ENCODE measurements around the gene PCSK5.
"Not testable (repeated sequence)": the region's sequence is repeated elsewhere in the genome, so short reads cannot be mapped to it uniquely, and the experiment has no call there.

The PCSK5 gene

DNA sequence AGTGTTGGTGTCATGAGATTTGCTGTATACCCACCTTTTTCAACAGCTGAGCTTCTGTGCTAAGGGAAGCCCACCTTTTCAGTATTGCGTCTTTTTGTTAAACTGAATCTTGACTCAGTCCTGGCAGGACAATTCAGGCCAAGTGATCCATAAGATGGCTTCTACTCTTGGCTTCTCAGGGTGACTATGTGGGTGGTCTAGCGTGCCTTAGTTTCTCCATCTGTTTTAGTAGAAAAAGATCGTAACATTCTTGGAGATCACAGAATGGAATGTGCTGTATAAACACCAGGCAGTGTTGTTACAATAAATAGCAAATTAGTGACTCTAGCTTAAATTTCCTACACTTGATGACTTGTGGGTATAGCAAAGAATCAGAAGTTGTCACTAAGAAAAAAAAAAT, 66.6 kb downstream of the PCSK5 start:
- DNase-seq (ENCODE audit: low read depth) = no peak
- H3K4me3 ChIP-seq (ENCODE audit: low read depth, low read length) = no peak overlapping the region
- TF ChIP-seq, protein P1, sequence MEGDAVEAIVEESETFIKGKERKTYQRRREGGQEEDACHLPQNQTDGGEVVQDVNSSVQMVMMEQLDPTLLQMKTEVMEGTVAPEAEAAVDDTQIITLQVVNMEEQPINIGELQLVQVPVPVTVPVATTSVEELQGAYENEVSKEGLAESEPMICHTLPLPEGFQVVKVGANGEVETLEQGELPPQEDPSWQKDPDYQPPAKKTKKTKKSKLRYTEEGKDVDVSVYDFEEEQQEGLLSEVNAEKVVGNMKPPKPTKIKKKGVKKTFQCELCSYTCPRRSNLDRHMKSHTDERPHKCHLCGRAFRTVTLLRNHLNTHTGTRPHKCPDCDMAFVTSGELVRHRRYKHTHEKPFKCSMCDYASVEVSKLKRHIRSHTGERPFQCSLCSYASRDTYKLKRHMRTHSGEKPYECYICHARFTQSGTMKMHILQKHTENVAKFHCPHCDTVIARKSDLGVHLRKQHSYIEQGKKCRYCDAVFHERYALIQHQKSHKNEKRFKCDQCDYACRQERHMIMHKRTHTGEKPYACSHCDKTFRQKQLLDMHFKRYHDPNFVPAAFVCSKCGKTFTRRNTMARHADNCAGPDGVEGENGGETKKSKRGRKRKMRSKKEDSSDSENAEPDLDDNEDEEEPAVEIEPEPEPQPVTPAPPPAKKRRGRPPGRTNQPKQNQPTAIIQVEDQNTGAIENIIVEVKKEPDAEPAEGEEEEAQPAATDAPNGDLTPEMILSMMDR (IDR thresholded peaks at IDR 0.05; ENCODE audit: insufficient read depth, low read depth, low read length, missing control alignments) = no peak

DNA sequence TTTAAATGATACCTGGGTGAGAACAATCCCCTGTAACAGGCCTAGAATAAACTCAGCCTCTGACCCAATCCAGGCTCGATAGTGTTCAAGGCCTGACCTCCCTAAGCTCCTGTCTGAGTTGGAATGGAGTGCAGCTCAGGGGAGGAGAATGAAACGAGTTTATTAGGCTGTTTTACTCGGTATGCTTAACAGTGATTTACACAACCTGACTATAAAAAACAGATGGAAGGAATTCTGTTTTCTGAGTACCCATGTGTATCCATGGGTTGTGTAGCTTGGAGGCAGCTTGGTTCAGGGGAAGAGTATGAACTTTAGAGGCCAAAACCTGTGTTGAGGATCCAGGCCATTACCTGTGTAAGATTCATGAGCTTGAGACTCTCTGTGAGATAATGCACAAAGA, 67.8 kb downstream of the PCSK5 start:
- DNase-seq (ENCODE audit: low read depth) = no peak
- no peak overlapping the region for H3K4me3 ChIP-seq (ENCODE audit: low read depth, low read length)
- TF ChIP-seq, protein P1 (IDR thresholded peaks at IDR 0.05; ENCODE audit: insufficient read depth, low read depth, low read length, missing control alignments) = no peak

DNA sequence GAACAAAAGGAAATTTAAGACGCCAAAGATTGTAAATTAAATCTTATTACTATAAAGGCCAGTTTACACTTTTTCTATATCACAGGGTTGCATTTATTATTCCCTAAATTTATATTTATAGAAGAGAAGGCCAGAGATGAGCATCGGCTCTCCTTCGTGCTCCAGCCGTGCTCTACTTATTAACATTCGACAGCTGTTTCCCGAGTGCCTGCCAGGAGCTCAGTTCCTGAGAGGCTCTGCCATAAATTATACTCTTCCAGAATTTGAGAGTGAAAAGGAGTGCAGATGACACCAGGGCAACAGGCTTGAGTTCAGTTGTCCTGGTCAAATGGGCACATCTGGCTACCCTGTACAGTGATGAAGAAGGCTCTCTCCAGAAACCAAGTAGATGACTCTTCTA, 70.1 kb downstream of the PCSK5 start:
- H3K4me3 ChIP-seq (ENCODE audit: low read depth, low read length) = no peak overlapping the region
- DNase-seq (ENCODE audit: low read depth) = no peak
- TF ChIP-seq, protein P1 (IDR thresholded peaks at IDR 0.05; ENCODE audit: insufficient read depth, low read depth, low read length, missing control alignments) = no peak

DNA sequence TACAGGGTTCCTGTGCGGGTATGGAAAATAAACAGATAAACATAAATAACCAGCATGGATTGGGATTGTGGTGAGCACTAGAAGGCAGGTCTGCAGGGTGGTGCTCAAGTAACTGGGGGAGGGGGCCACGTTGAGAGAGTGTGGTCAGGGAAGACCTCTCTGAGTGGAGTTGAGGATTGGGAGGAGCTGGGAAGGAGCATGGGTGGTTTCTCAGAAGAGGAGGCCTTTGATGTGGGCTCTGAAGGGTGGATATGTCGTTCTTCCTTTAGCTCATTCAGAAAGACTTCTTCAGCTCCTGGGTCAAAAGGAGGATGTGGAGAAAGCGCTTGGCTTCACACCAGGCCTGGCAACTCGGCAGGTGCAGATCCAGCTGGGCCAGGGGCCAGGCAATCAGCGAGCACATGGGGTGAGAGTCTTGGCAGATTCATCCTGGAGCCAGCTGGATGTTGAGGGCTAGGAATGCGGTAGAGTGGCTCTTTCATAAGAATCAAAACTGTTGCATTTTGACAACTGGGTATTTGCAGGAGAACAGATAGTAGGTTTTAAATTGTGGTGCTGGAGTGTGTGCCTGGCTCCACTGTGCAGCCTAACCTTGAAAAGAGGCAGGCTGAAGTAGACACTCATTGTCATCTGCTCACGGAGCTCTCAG, 71.7 kb downstream of the PCSK5 start:
- no peak for DNase-seq (ENCODE audit: low read depth)
- TF ChIP-seq, protein P1 (IDR thresholded peaks at IDR 0.05; ENCODE audit: insufficient read depth, low read depth, low read length, missing control alignments) = no peak
- H3K4me3 ChIP-seq (ENCODE audit: low read depth, low read length) = no peak overlapping the region

DNA sequence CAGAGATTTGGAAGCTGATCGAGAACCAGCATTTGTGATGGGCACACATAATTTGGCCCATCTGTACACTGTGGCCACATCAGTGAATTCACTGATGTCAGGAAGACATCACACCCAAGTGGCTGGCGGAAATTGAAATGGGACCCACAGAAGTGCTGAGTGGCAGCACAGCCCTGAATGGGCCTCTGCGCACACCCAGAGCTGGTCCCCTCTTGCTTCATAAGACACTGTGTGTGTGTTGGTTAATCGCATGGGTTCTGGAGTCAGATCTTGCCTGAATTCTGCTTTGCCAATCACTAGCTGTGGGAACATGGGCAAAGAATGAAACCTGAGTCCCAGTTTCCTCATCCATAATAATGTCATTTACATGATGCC, 72.2 kb downstream of the PCSK5 start:
- TF ChIP-seq, protein P1 (IDR thresholded peaks at IDR 0.05; ENCODE audit: insufficient read depth, low read depth, low read length, missing control alignments) = no peak
- DNase-seq (ENCODE audit: low read depth) = no peak
- no peak overlapping the region for H3K4me3 ChIP-seq (ENCODE audit: low read depth, low read length)

DNA sequence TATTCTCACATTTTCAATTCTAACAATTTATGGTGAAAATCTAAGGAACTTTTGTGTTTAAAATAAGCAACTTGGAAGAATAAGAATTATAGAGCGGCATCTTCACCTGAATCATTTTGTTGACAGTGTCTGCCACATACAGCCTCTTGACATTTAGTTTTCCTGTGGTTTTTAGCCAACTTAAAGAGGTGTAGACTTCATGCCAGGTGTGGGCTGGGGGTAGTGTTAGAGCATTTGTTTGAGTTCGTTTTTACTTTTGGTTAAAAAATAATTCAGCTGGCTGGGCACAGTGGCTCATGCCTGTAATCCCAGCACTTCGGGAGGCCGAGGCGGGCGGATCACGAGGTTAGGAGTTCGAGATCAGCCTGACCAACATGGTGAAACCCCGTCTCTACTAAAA, 72.8 kb downstream of the PCSK5 start:
- DNase-seq (ENCODE audit: low read depth); H3K4me3 ChIP-seq (ENCODE audit: low read depth, low read length): not testable (repeated sequence)

DNA sequence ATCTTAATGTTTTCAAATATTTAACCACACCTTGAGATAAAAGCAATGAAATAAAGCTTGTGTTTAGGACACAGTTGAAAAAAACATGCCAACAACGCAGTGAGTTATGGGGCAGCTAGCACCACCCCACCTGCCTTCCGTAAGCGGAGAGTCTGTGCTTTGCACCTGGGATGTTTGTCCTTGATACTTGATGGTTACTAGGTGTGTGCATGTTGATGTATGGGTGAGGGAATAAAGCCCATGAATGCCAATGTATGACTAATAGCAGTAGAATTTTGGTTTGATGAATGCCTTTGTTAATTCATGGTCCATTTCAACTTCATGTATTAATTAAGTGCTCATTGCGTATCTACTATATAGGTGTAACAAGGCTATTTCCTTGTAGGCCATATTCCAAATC, 74.0 kb downstream of the PCSK5 start:
- DNase-seq (ENCODE audit: low read depth) = no peak
- H3K4me3 ChIP-seq (ENCODE audit: low read depth, low read length) = no peak overlapping the region
- TF ChIP-seq, protein P1 (IDR thresholded peaks at IDR 0.05; ENCODE audit: insufficient read depth, low read depth, low read length, missing control alignments) = no peak

Measured in GM12865 (cell line).